NCI-H2227 treated with DMSO at 0.1 percent for 48 hours (cell line): Measurements from ENCODE around the gene CD44.

Experiments used
- DNase-seq: peaks from one replicate; lab custom pipeline; 2025; lab: John Stamatoyannopoulos, UW

Gene CD44

DNA sequence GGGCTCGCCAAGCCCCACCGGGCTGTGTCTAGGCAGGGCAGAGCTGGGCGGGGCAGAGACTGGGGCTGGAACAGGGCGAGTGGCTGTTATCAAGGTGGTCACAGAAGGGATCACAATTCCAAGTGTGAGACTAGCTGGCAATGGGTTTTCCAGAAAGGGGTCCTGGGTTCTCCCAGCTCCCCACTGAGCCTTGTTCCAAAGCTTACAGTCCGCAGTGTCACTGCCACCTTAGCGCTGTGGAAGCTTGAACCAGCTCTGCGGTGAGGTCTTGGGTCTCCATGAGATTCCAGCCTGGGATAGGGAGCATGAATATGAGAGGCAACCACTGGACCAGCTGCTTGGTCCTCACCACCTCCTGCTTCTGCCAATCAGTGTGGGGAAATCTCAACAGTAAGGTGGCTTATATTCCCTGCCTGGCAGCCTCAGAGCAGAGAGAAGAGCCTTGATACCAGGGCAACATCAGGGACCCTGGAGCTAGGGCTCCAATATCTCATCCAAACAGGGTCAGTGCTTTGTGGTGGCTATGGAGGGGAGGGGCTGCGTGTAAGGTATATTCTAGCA, 831 bp downstream of the CD44 start:
- no peak for DNase-seq

- no peak for DNase-seq
These were observed 2.1 kb downstream of the CD44 start for GRCh38 chr11:35141071-35141470.

- DNase-seq: no peak
These were observed 2.6 kb downstream of the CD44 start for GRCh38 chr11:35141571-35141971.

GRCh38 chr11:35142481-35143075, 3.6 kb downstream of the CD44 start:
- DNase-seq: no peak

- no peak for DNase-seq
These were observed 4.5 kb downstream of the CD44 start for GRCh38 chr11:35143297-35144135.

- DNase-seq: no peak
These were observed 5.3 kb downstream of the CD44 start for GRCh38 chr11:35144136-35144741.

DNA sequence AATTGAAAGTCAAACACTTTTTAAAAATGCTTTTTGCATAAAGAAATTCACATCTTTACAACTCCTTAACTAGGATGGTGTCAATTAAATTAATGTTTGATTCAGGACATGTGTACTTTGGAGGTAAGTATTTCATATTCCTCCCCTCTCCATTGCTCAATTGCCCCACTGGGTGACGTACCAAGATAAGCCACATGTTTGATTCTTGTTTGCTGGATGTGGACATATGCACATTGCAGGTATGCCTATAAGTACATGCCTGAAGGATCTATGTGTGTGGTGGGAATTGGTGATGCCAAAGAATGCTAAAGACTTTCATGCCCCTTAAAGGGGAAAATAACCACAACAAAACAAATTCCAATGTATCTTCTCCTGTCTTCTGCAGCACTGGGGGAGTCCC, 5.8 kb downstream of the CD44 start:
- DNase-seq: no peak

DNA sequence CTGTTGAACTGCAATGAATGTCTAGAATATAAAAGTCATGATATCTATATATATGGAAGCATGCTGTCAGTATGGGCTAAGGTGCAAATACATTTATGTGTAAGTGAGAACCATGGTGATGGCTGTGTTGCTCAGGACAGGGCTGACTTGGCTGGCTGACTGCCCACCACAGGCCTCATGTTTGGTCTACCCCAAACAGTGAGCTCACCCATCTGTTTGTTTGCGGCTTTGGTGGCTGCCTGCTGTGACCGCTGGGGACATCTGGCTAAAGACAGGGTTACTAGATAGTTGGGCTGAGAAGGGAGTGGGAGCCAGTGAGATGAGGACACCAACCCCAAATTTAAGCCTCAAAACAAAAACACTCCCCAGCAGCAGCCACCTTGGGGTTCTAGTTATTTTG, 6.3 kb downstream of the CD44 start:
- DNase-seq: no peak

GRCh38 chr11:35146074-35146521, 7.1 kb downstream of the CD44 start:
- no peak for DNase-seq

DNA sequence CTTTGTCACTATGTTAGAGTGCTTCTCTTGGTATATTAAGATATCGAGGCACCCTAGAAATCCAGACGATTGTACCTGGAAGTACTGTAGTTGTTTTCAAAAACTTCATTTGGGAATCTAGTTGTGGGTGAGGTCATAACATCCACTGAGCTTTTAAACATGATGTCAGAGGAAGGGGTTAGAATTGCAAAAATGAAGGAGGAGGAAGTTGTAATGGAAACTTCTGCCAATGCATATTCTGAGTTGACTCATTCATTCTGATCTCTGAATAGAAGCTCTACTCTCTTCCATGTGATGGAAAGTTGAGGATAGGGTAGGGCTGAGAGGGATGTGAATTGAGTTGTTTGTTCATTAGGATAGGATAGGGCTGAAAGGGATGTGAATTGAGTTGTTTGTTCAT, 7.7 kb downstream of the CD44 start:
- DNase-seq: no peak

DNA sequence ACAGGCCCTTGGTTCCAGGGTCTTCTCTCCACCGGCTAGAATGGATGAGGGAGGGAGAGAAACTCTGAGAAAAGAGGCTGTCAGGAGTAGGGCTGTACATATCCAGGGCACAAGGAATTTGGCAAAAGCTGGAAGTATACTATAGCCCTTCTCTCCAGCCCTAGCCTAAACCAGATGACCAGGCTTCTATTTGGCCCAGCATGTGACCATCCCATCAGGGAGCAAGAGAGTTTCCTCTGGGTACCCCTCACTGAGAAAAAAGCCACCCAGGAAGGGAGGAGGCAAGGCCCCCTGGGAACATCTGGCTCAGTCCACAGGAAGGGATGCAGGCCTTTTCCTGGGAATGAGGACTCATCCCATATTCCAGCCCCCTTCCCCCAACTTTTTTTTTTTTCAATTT, 8.3 kb downstream of the CD44 start:
- no peak for DNase-seq

DNA sequence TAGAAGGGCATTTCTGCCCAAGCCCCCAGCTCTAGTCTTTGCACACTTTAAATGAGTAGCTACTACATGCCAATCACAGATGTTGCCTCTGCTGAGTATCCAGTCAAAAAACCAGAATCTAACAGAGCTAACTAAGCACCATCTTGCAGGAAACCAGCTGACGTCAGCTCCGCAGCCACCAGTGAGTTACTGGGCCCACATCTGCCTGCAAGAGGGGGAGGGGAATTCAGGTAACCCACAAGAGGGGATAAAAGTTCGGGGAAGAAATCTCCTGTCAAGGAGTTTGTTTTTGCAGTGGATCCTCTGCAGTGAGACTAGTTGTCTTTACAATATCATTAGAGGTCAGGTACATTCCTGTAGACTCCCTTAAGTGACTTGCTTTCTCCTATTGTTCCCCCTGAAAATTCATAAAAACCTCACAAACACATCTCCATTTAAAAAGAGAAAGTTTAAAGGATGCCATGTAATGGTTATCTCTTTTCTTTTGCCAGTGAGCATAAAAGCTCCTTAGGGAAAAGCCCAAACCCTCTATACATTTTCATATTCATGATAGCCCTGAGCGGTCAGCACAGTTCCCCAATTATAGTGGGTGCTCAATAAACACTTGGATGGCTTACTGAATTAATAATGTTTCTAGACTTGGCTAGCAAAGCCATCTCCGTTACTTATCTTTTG, 9.3 kb downstream of the CD44 start:
- DNase-seq: no peak

- DNase-seq: no peak
These were observed 11.5 kb downstream of the CD44 start for GRCh38 chr11:35150454-35150853.

DNA sequence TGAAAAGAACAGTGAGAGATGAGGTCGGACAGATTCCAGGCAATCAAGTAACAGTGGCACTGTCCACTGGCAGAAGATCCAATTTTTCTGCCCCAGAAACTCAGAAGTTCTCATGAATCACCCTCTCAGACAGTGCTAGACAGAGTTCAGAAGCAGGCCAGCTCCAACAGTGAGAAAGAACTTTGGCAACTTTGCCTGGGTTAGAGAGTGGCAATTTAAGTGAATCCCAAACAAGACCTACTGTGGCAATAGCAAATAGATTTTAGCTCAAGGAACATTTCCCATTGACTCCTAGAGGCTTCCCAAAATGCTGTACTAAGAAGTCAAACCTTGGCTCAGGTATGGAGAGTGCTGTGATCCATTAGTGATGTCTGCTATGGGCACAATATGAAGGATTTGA, 12.3 kb downstream of the CD44 start:
- DNase-seq: no peak

DNA sequence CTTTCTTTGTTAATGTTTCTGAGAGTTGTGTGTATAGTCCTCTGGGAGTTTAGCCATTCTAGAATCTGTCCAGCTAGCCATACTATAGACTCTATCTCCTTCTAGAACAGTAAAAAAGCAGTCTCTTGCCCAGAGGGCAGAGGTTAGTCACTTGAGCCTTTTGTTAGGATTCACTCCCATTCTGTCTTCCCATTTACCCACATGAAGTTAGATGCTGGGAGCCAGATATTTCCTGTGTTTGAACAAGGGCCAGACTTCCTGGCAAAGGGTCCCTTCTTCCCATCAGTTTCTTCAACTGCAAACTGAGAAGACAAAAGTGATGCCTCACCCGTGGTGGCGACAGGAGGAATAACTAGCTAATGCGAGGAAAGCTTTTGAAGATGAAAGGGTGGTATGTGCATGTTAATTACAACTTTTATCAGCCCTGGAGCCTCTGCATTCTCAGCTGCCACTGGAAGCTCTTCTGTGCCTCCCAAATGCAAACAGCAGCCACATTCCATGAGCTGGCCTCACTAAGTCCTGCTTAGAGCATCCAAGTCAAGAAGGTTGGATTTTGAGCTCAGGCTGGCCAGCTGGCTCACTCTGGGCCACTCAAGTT, 12.8 kb downstream of the CD44 start:
- no peak for DNase-seq

DNA sequence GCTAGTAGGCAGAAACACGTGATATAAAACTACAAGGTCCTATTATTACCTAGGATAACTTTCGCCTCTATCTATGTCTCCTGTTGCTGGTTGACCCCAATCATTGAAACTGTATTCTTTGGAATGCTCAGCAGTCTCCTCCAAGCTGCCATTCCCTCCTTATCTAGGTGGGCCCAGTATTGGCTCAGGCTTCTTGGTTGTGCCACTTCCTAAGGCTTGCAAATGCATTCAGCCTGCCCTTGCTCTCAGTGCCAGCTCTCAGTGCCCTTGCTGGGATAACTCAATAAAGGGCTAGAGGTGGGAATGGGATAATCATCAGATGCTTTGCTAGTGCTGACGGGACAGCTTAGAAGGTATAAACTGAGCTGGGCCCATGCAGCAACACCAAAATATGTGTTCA, 13.6 kb downstream of the CD44 start:
- no peak for DNase-seq

- DNase-seq: no peak
These were observed 14.3 kb downstream of the CD44 start for GRCh38 chr11:35153280-35153679.

DNA sequence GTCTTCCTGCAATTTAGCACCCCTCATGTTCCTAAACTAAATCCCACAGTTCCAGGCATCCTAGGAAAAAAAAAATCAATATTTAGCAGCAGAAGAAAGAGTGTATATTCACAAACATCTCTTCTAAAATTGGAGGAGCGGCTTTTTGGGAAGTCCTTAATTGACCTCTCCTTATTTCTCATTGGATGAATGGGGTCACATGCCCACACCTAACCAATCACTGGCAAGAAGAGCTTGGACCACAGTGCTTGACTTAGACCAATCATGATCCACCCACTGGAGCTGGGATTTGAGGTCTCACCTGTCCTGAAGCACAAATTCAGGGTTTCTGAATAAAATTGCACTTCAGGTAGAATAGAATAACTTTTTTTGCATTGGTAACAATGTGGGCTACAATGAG, 16.0 kb downstream of the CD44 start:
- no peak for DNase-seq

- DNase-seq: no peak
These were observed 16.7 kb downstream of the CD44 start for GRCh38 chr11:35155677-35156076.

DNA sequence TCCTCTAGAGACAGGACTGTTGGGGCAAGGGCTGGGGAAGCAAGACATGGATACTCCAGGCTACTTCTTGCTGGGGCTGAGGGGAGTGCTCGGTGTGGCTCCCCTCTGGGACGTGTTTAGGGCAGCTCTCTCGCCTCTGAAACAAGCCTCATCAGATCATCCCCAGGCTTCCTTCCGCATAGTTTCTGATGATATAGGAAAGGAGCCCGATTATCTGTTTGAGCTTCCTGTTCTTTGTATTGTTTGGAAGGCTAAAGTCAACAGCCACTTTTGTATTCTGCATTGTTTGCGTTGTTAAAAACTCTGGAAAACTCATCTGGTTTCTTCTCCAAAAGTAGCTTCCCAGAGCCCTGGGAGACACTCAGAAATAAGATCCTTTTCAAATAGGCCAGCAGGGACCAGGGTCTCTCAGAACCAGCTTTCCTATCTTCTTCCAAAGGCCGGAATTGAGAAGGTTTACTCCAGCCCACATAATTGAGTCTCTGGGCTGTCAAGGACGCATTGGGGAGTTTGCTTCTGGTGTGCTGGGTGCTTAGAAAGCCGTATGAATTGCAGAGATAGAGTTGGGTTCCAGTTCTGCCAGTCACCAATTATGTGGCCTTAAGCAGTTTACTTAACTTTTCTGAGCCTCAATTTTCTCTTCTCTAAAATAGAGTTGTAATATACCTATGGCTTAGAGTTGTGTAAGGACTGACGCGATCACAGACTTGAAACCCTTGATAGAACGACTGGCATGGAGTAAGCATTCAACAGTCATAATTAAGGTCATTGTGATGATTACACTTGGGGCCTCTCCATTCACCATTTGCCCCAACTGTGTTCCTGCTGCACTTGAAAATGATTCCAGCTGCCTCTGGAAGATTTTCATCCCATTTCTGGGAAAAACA, 19.1 kb downstream of the CD44 start:
- no peak for DNase-seq
